GM12878 (cell line): ENCODE results near the gene COASY. TPM values are rescaled to one million over a fixed set of nuclear protein-coding genes. Genes with fewer than 3 reads are reported as not detected.

Source experiments
- ATAC-seq: fragments of 200-7000 bp; cut with Tn5 transposase; 3 replicates; pipeline ENCODE4 v1.9.1; 2020; ENCODE audit warnings: mild to moderate bottlenecking, moderate library complexity
- BruUV-seq: library from RNA; stranded (reverse); fragments of 400-500 nt; replicated peaks from 2 replicates; lab custom pipeline; 2021; lab: Mats Ljungman, UMichigan
- CTCF ChIA-PET: fragments of 300-600 bp; sonication (Branson Sonifier 250); formaldehyde crosslinking; extraction: SDS; loops from one replicate; lab custom pipeline; 2021; ENCODE audit warnings: inconsistent platforms; lab: Yijun Ruan, JAX
- POLR2A ChIA-PET: fragments of 350-600 bp; formaldehyde crosslinking; extraction: SDS; loops from one replicate; lab custom pipeline; 2021; ENCODE audit warnings: inconsistent platforms; lab: Charles Lee
- RAD21 ChIA-PET: fragments of 300-600 bp; sonication (Branson Sonifier 250); formaldehyde crosslinking; loops from one replicate; lab custom pipeline; 2023; ENCODE audit warnings: antibody characterized with exemption; ENCODE audit not compliant: unreplicated experiment; lab: Charles Lee
- SMC1A ChIA-PET: fragments of 300-600 bp; sonication (Branson Sonifier 250); formaldehyde crosslinking; loops from one replicate; lab custom pipeline; 2023; ENCODE audit not compliant: unreplicated experiment, uncharacterized antibody; lab: Charles Lee
- DNase-seq: peaks from one replicate; pipeline ENCODE4 v3.0.0-alpha.2; 2011; ENCODE audit warnings: low read depth, low spot score
- FAIRE-seq: peaks from 3 replicates; lab custom pipeline; 2011; peaks lifted over from hg19 to GRCh38; lab: Jason Lieb, UNC
- H2AFZ ChIP-seq: 2 replicates; pipeline ENCODE4 v1.6.0; 2011; ENCODE audit warnings: low read depth, low read length, control low read depth; ENCODE audit not compliant: control insufficient read depth
- H3K27ac ChIP-seq: 2 replicates; pipeline ENCODE4 v1.5.1; 2011; ENCODE audit warnings: control low read depth; ENCODE audit not compliant: control insufficient read depth, insufficient read depth
- H3K27me3 ChIP-seq, 2 experiments: replicated peaks in 1 of 2; 2 replicates each; pipeline versions ENCODE4 v1.6.0 to v1.6.1; 2011; ENCODE audit warnings: low read length in 1 of 2; ENCODE audit not compliant: control insufficient read depth in 2 of 2, insufficient read depth in 2 of 2
- H3K36me3 ChIP-seq, 2 experiments: 2 replicates each; pipeline ENCODE4 v1.5.1; 2011; ENCODE audit warnings: low read length in 1 of 2; ENCODE audit not compliant: control insufficient read depth in 2 of 2, insufficient read depth in 2 of 2
- H3K4me1 ChIP-seq: 2 replicates; pipeline ENCODE4 v1.6.1; 2011; ENCODE audit warnings: mild to moderate bottlenecking, low read length, moderate library complexity, mixed read lengths; ENCODE audit not compliant: control insufficient read depth, insufficient read depth
- H3K4me2 ChIP-seq: 2 replicates; pipeline ENCODE4 v1.6.0; 2011; ENCODE audit warnings: control low read depth; ENCODE audit not compliant: control insufficient read depth, insufficient read depth
- H3K4me3 ChIP-seq: fragments of 200-600 bp; sonication (generic); 2 replicates; pipeline ENCODE4 v1.5.1; 2016
- H3K79me2 ChIP-seq: 2 replicates; pipeline ENCODE4 v1.6.0; 2011; ENCODE audit warnings: low read length; ENCODE audit not compliant: control insufficient read depth, insufficient read depth
- H3K9ac ChIP-seq: 2 replicates; pipeline ENCODE4 v1.8.0; 2011; ENCODE audit warnings: low read length, control low read depth, mixed read lengths; ENCODE audit not compliant: control insufficient read depth, insufficient read depth
- H3K9me3 ChIP-seq: replicated peaks from 3 replicates; pipeline ENCODE4 v1.5.1; 2011; ENCODE audit warnings: mild to moderate bottlenecking, low read length; ENCODE audit not compliant: control insufficient read depth, insufficient read depth
- H4K20me1 ChIP-seq: 2 replicates; pipeline ENCODE4 v1.6.0; 2011; ENCODE audit not compliant: control insufficient read depth, insufficient read depth
- E4F1 ChIP-seq: fragments of 450-650 bp; IDR thresholded peaks from 2 replicates; pipeline ENCODE4 v1.6.1; 2018; ENCODE audit warnings: borderline replicate concordance, mild to moderate bottlenecking; ENCODE audit not compliant: partially characterized antibody
- FOS ChIP-seq: IDR thresholded peaks from 3 replicates; pipeline ENCODE4 v1.6.1; 2011; ENCODE audit warnings: borderline replicate concordance; ENCODE audit not compliant: insufficient read length; ENCODE audit errors: extremely low read depth
- GATAD2B ChIP-seq: fragments of 450-650 bp; conservative IDR thresholded peaks from 2 replicates; pipeline ENCODE4 v1.6.1; 2017; ENCODE audit warnings: low read depth, mild to moderate bottlenecking, moderate library complexity
- IRF5 ChIP-seq: fragments of 450-650 bp; IDR thresholded peaks from 2 replicates; pipeline ENCODE4 v1.6.1; 2017; ENCODE audit warnings: borderline replicate concordance
- MTA2 ChIP-seq: fragments of 450-650 bp; IDR thresholded peaks from 2 replicates; pipeline ENCODE4 v1.6.1; 2016; ENCODE audit warnings: low read depth, mild to moderate bottlenecking, moderate library complexity
- POLR2A ChIP-seq: IDR thresholded peaks from 2 replicates; pipeline ENCODE4 v1.6.1; 2011; ENCODE audit warnings: low read depth, mild to moderate bottlenecking, low read length
- PRDM15 ChIP-seq: fragments of 450-650 bp; formaldehyde crosslinking; IDR thresholded peaks from 2 replicates; pipeline ENCODE4 v1.4.0; 2020; ENCODE audit warnings: mild to moderate bottlenecking, moderate library complexity
- SPI1 ChIP-seq: IDR thresholded peaks from 2 replicates; pipeline ENCODE4 v1.6.1; 2011; ENCODE audit warnings: low read depth, mild to moderate bottlenecking, low read length, moderate library complexity, borderline replicate concordance; ENCODE audit not compliant: insufficient read depth
- YY1 ChIP-seq: IDR thresholded peaks from 2 replicates; pipeline ENCODE4 v1.6.1; 2011; ENCODE audit warnings: low read depth, mild to moderate bottlenecking, low read length
- WGBS: methylation state at CpG from one replicate; pipeline ENCODE4 v1.1.6; 2016; ENCODE audit warnings: low lambda C conversion rate; ENCODE audit not compliant: insufficient replicate concordance, insufficient coverage; ENCODE audit errors: missing lambda C conversion rate; 5-methylcytosine and 5-hydroxymethylcytosine counted together
- in situ Hi-C: fragments of 300-500 bp; cut with MboI; formaldehyde crosslinking; loops from 9 replicates; pipeline ENCODE4 v1.14.3; 2018; ENCODE audit warnings: mixed read lengths
- intact Hi-C: fragments of 100-400 bp; cut with micrococcal nuclease; formaldehyde crosslinking; loops from one replicate; pipeline ENCODE4 v1.14.2; 2022; ENCODE audit not compliant: unreplicated experiment
- polyA plus RNA-seq, 11 experiments: library from polyadenylated mRNA; depleted of rRNA in 4 of 11; unstranded in 6 of 11; stranded (reverse) in 5 of 11; fragments of >200 nt; fragmentation: Nextera tagmentation in 4 of 11; fragmentation: Illumina TruSeq in 1 of 11; extraction: Ambion mirVana in 4 of 11; extraction: Trizol in 1 of 11; gene quantifications; 1 replicate in 1 of 11; 2 replicates in 10 of 11; pipeline versions ENCODE4 v1.2.1 to v1.2.3, GENCODE V29; 2011 to 2016; ENCODE audit warnings: inconsistent platforms in 2 of 11, missing spikeins in 2 of 11, low read depth in 1 of 11
- total RNA-seq, 4 experiments: library from RNA; depleted of rRNA in 3 of 4; stranded (reverse); fragments of >200 nt in 3 of 4; fragmentation: Illumina TruSeq in 1 of 4; extraction: Trizol in 1 of 4; gene quantifications; 2 replicates each; pipeline versions ENCODE4 v1.2.1 to v1.2.3, GENCODE V29; 2013 to 2021

COASY gene
- total and polyA plus RNA-seq, 10 of the 15 experiments (the other 5 are each of a cell fraction or from before 2014, with no cell fraction given) = 18.6 to 93.9 (median 43.2) TPM

- no peak for TF ChIP-seq FOS
- TF ChIP-seq MTA2 = no peak
- peak; percentile 52; the same call in 1 of the 2 replicates for TF ChIP-seq POLR2A
- TF ChIP-seq GATAD2B = peak; percentile 87
- 0 out of 2 replicates have a peak, but pooled peaks have one; percentile 24 for TF ChIP-seq YY1
Measured at GRCh38 chr17:42531455-42532354, 30.2 kb upstream of the COASY start (continued).

GRCh38 chr17:42535155-42536047 lies 26.5 kb upstream of the COASY start:
- RAD21 ChIA-PET = interaction anchor here (0.6 to 3.4 kb wide), 8 partner anchors 8 to 415 kb away, joined by 3 to 17 read pairs (median 4); partner anchors contain the start of genes PLEKHH3 and PSMC3IP
- H3K4me1 ChIP-seq = peaks cover 25% of the 10 kb centered on the region
- peaks cover 13% of the 10 kb centered on the region for H3K79me2 ChIP-seq
- H3K9ac ChIP-seq = peak overlapping the region; percentile 81
- peak overlapping the region; percentile 75 for H3K27ac ChIP-seq
- FAIRE-seq = peak; percentile 7
- H2AFZ ChIP-seq = peak overlapping the region; percentile 81
- POLR2A ChIA-PET = interaction anchor here (0.7 to 2.1 kb wide), 5 partner anchors 13 to 146 kb away, joined by 3 to 13 read pairs (median 3); partner anchors contain the start of gene PLEKHH3
- H3K4me3 ChIP-seq = peak overlapping the region; percentile 77
- peak overlapping the region; percentile 93 for H3K4me2 ChIP-seq
- in situ Hi-C loops (no loop called here), intact Hi-C loops (loop anchor here (1.0 kb wide), 1 partner anchor 42 kb away; the partner anchor contains the start of gene PSMC3IP)
- no peaks in the 10 kb centered on the region for H3K9me3 ChIP-seq
- ATAC-seq = peak; percentile 27; the same call in 2 of the 3 replicates
- CTCF ChIA-PET = interaction anchor here (0.9 to 3.1 kb wide), 11 partner anchors 12 to 402 kb away, joined by 3 to 21 read pairs (median 4); partner anchors contain the start of genes HSD17B1 and STAT3
- peaks cover 0 to 5% of the 10 kb centered on the region in 2 experiments; a peak in 2 of 4 replicates for H3K36me3 ChIP-seq
- SMC1A ChIA-PET = interaction anchor here (0.8 to 1.7 kb wide), 7 partner anchors 8 to 238 kb away, joined by 3 to 11 read pairs (median 4); partner anchors contain the start of genes MLX and VPS25
- no peak for DNase-seq
- no peaks in the 10 kb centered on the region for H4K20me1 ChIP-seq
- TSS peak; percentile 89 for BruUV-seq
- 43% methylated on average over 26 of the region's 26 CpGs for WGBS
- H3K27me3 ChIP-seq = no peaks in the 10 kb centered on the region
- TF ChIP-seq SPI1 (no peak), YY1 (0 out of 2 replicates have a peak, but pooled peaks have one; percentile 16), E4F1 (no peak), PRDM15 (CRISPR knock-in tag) (no peak), IRF5 (no peak)
